Mesendoderm (in vitro differentiated cells): ENCODE data around the gene ZFYVE26.

ENCODE experiments used
- DNase-seq: peaks from one replicate; pipeline ENCODE4 v3.0.0; 2013
- H2AK5ac ChIP-seq: 2 replicates; pipeline ENCODE4 v1.6.1; 2013; ENCODE audit warnings: low read length, inconsistent platforms
- H2BK120ac ChIP-seq: 2 replicates; pipeline ENCODE4 v1.6.1; 2013; ENCODE audit warnings: low read depth, mild to moderate bottlenecking, low read length, moderate library complexity, mixed read lengths
- H2BK15ac ChIP-seq: replicated peaks from 2 replicates; pipeline ENCODE4 v1.6.1; 2013; ENCODE audit warnings: low read depth, mild to moderate bottlenecking, moderate library complexity
- H2BK5ac ChIP-seq: 2 replicates; pipeline ENCODE4 v1.6.1; 2013; ENCODE audit warnings: low read length, inconsistent platforms
- H3K18ac ChIP-seq: 2 replicates; pipeline ENCODE4 v1.6.1; 2013; ENCODE audit warnings: mild to moderate bottlenecking, low read length, mixed read lengths
- H3K23ac ChIP-seq: one replicate; pipeline ENCODE4 v1.6.1; 2013; ENCODE audit warnings: low read length
- H3K27ac ChIP-seq: 2 replicates; pipeline ENCODE4 v1.5.1; 2013; ENCODE audit warnings: low read depth, mild to moderate bottlenecking, inconsistent platforms, low read length, moderate library complexity
- H3K27me3 ChIP-seq: 2 replicates; pipeline ENCODE4 v1.6.1; 2013; ENCODE audit warnings: low read length, control low read depth, mild to moderate bottlenecking, inconsistent platforms; ENCODE audit not compliant: insufficient read depth, poor library complexity
- H3K36me3 ChIP-seq: 2 replicates; pipeline ENCODE4 v1.6.1; 2013; ENCODE audit warnings: low read length, inconsistent platforms; ENCODE audit not compliant: control insufficient read depth, insufficient read depth
- H3K4ac ChIP-seq: one replicate; pipeline ENCODE4 v1.6.1; 2013; ENCODE audit warnings: low read depth, mild to moderate bottlenecking, low read length, moderate library complexity
- H3K4me1 ChIP-seq: 2 replicates; pipeline ENCODE4 v1.6.1; 2013; ENCODE audit warnings: low read depth, low read length, inconsistent platforms; ENCODE audit not compliant: control insufficient read depth
- H3K4me2 ChIP-seq: 2 replicates; pipeline ENCODE4 v1.6.1; 2013; ENCODE audit warnings: low read length
- H3K4me3 ChIP-seq: 2 replicates; pipeline ENCODE4 v1.5.1; 2013; ENCODE audit warnings: mild to moderate bottlenecking, low read length
- H3K56ac ChIP-seq: one replicate; pipeline ENCODE4 v1.6.1; 2013; ENCODE audit warnings: low read length
- H3K79me1 ChIP-seq: 2 replicates; pipeline ENCODE4 v1.6.1; 2013; ENCODE audit warnings: low read length, inconsistent platforms
- H3K79me2 ChIP-seq: 2 replicates; pipeline ENCODE4 v1.6.1; 2013; ENCODE audit warnings: mild to moderate bottlenecking, low read length; ENCODE audit not compliant: control insufficient read depth, insufficient read depth
- H3K9ac ChIP-seq: 2 replicates; pipeline ENCODE4 v1.6.1; 2013; ENCODE audit warnings: low read length, inconsistent platforms
- H4K5ac ChIP-seq: one replicate; pipeline ENCODE4 v1.6.1; 2013; ENCODE audit warnings: low read length
- H4K8ac ChIP-seq: one replicate; pipeline ENCODE4 v1.6.1; 2013; ENCODE audit warnings: low read depth, mild to moderate bottlenecking, control low read depth, low read length, moderate library complexity
- WGBS: extraction: QIAGEN DNeasy Blood & Tissue Kit; methylation state at CpG from one replicate; pipeline ENCODE4 v1.1.7; 2013; ENCODE audit warnings: low lambda C conversion rate, missing lambda C conversion rate; ENCODE audit not compliant: insufficient coverage; ENCODE audit errors: extremely low coverage; 5-methylcytosine and 5-hydroxymethylcytosine counted together

ZFYVE26 gene

GRCh38 chr14:67806246-67806645 is 10.1 kb downstream of the ZFYVE26 start:
- Histone ChIP-seq H3K79me2 (no peaks in the 10 kb centered on the region), H3K56ac (no peak overlapping the region), H2BK5ac (no peak overlapping the region), H3K27me3 (no peaks in the 10 kb centered on the region), H4K5ac (no peak overlapping the region), H3K36me3 (peaks cover 6% of the 10 kb centered on the region), H2AK5ac (no peak overlapping the region), H2BK15ac (no peak overlapping the region), H3K4me2 (no peak overlapping the region), H3K9ac (no peak overlapping the region), H3K4me1 (no peaks in the 10 kb centered on the region), H3K4me3 (no peak overlapping the region), H4K8ac (no peak overlapping the region), H3K23ac (no peak overlapping the region), H3K18ac (no peak overlapping the region), H3K4ac (no peak overlapping the region), H3K27ac (no peak overlapping the region), H3K79me1 (no peaks in the 10 kb centered on the region), H2BK120ac (no peak overlapping the region)
- DNase-seq, result no peak
- WGBS, result no CpG with 5 or more reads among the region's 3 CpGs

GRCh38 chr14:67800743-67801142 is 15.6 kb downstream of the ZFYVE26 start:
- no peak overlapping the region for H3K27ac ChIP-seq
- no peak overlapping the region for H2BK120ac ChIP-seq
- H2BK5ac ChIP-seq, result no peak overlapping the region
- no peak overlapping the region for H4K5ac ChIP-seq
- H3K36me3 ChIP-seq, result peaks cover 11% of the 10 kb centered on the region
- no peak overlapping the region for H3K9ac ChIP-seq
- H3K4ac ChIP-seq, result no peak overlapping the region
- H3K4me1 ChIP-seq, result no peaks in the 10 kb centered on the region
- no peak overlapping the region for H3K4me3 ChIP-seq
- H3K79me1 ChIP-seq, result no peaks in the 10 kb centered on the region
- H3K18ac ChIP-seq, result no peak overlapping the region
- H3K4me2 ChIP-seq, result no peak overlapping the region
- DNase-seq, result no peak
- WGBS, result no CpG with 5 or more reads among the region's 4 CpGs
- H4K8ac ChIP-seq, result no peak overlapping the region
- no peak overlapping the region for H3K56ac ChIP-seq
- no peaks in the 10 kb centered on the region for H3K27me3 ChIP-seq
- H2BK15ac ChIP-seq, result no peak overlapping the region
- no peaks in the 10 kb centered on the region for H3K79me2 ChIP-seq
- H2AK5ac ChIP-seq, result no peak overlapping the region
- H3K23ac ChIP-seq, result no peak overlapping the region

GRCh38 chr14:67798731-67799130 is 17.7 kb downstream of the ZFYVE26 start:
- DNase-seq, result no peak
- Histone ChIP-seq H3K79me2 (no peaks in the 10 kb centered on the region), H3K4ac (no peak overlapping the region), H3K4me3 (no peak overlapping the region), H2BK5ac (no peak overlapping the region), H3K9ac (no peak overlapping the region), H3K79me1 (no peaks in the 10 kb centered on the region), H3K4me2 (no peak overlapping the region), H2BK15ac (no peak overlapping the region), H3K27ac (no peak overlapping the region), H3K56ac (no peak overlapping the region), H3K23ac (no peak overlapping the region), H4K8ac (no peak overlapping the region), H3K27me3 (no peaks in the 10 kb centered on the region), H3K18ac (no peak overlapping the region), H2BK120ac (no peak overlapping the region), H3K36me3 (peaks cover 11% of the 10 kb centered on the region), H4K5ac (no peak overlapping the region), H3K4me1 (no peaks in the 10 kb centered on the region), H2AK5ac (no peak overlapping the region)
- no CpG with 5 or more reads among the region's 20 CpGs for WGBS

GRCh38 chr14:67787673-67788072 is 28.7 kb downstream of the ZFYVE26 start:
- H3K4me3 ChIP-seq, result no peak overlapping the region
- no peaks in the 10 kb centered on the region for H3K4me1 ChIP-seq
- H2BK5ac ChIP-seq, result no peak overlapping the region
- no peak overlapping the region for H4K5ac ChIP-seq
- no peak overlapping the region for H2BK15ac ChIP-seq
- no peak overlapping the region for H2BK120ac ChIP-seq
- no peak overlapping the region for H3K27ac ChIP-seq
- H2AK5ac ChIP-seq, result no peak overlapping the region
- no peaks in the 10 kb centered on the region for H3K27me3 ChIP-seq
- no peaks in the 10 kb centered on the region for H3K79me2 ChIP-seq
- no CpG with 5 or more reads among the region's 1 CpG for WGBS
- no peak overlapping the region for H3K56ac ChIP-seq
- no peak overlapping the region for H3K9ac ChIP-seq
- no peaks in the 10 kb centered on the region for H3K79me1 ChIP-seq
- no peak overlapping the region for H3K4ac ChIP-seq
- DNase-seq, result no peak
- H3K23ac ChIP-seq, result no peak overlapping the region
- H3K4me2 ChIP-seq, result no peak overlapping the region
- no peak overlapping the region for H4K8ac ChIP-seq
- no peak overlapping the region for H3K18ac ChIP-seq
- H3K36me3 ChIP-seq, result peaks cover 7% of the 10 kb centered on the region

- no peak for DNase-seq
- no peak overlapping the region for H3K18ac ChIP-seq
- no peak overlapping the region for H4K5ac ChIP-seq
- no peaks in the 10 kb centered on the region for H3K27me3 ChIP-seq
- H4K8ac ChIP-seq, result no peak overlapping the region
- no peak overlapping the region for H3K4me2 ChIP-seq
- H2AK5ac ChIP-seq, result no peak overlapping the region
- no peaks in the 10 kb centered on the region for H3K79me1 ChIP-seq
- H3K27ac ChIP-seq, result no peak overlapping the region
- no peaks in the 10 kb centered on the region for H3K4me1 ChIP-seq
- no peak overlapping the region for H3K56ac ChIP-seq
- WGBS, result no CpG with 5 or more reads among the region's 4 CpGs
- H3K36me3 ChIP-seq, result peaks cover 10% of the 10 kb centered on the region
- H3K23ac ChIP-seq, result no peak overlapping the region
- H3K79me2 ChIP-seq, result no peaks in the 10 kb centered on the region
- no peak overlapping the region for H3K9ac ChIP-seq
- no peak overlapping the region for H2BK5ac ChIP-seq
- H3K4ac ChIP-seq, result no peak overlapping the region
- H2BK120ac ChIP-seq, result no peak overlapping the region
- no peak overlapping the region for H2BK15ac ChIP-seq
- H3K4me3 ChIP-seq, result no peak overlapping the region
Measured at GRCh38 chr14:67785270-67786109, 30.9 kb downstream of the ZFYVE26 start.
